Parathyroid adenoma (tissue), 2 donors: Measurements from ENCODE around the gene RCL1.

Experiments used
- H2AFZ ChIP-seq: fragments of 300-600 bp; sonication (generic); one replicate; pipeline ENCODE4 v1.7.0; 2017; ENCODE audit warnings: antibody characterized with exemption, mild to moderate bottlenecking
- H3K27ac ChIP-seq: fragments of 300-600 bp; sonication (generic); one replicate; pipeline ENCODE4 v1.7.0; 2017
- H3K27me3 ChIP-seq: fragments of 300-600 bp; sonication (generic); one replicate; pipeline ENCODE4 v1.7.0; 2017; ENCODE audit warnings: low read length; ENCODE audit not compliant: control insufficient read depth, insufficient read depth
- H3K36me3 ChIP-seq: fragments of 300-600 bp; sonication (generic); one replicate; pipeline ENCODE4 v1.7.0; 2017; ENCODE audit warnings: low read length; ENCODE audit not compliant: control insufficient read depth, insufficient read depth
- H3K4me1 ChIP-seq: fragments of 300-600 bp; sonication (generic); one replicate; pipeline ENCODE4 v1.7.0; 2017; ENCODE audit warnings: control low read depth
- H3K4me2 ChIP-seq: fragments of 300-600 bp; sonication (generic); one replicate; pipeline ENCODE4 v1.7.0; 2017; ENCODE audit warnings: low read length
- H3K4me3 ChIP-seq: fragments of 300-600 bp; sonication (generic); one replicate; pipeline ENCODE4 v1.7.0; 2017; ENCODE audit warnings: low read depth, low read length
- H3K79me2 ChIP-seq: fragments of 300-600 bp; sonication (generic); one replicate; pipeline ENCODE4 v1.7.0; 2017; ENCODE audit warnings: control low read depth
- H3K9ac ChIP-seq: fragments of 300-600 bp; sonication (generic); one replicate; pipeline ENCODE4 v1.7.0; 2017; ENCODE audit warnings: mild to moderate bottlenecking
- H3K9me3 ChIP-seq: fragments of 300-600 bp; sonication (generic); one replicate; pipeline ENCODE4 v1.7.0; 2017; ENCODE audit warnings: low read length; ENCODE audit not compliant: control insufficient read depth
- TF ChIP-seq, protein P1 (sequence below): fragments of 300-600 bp; sonication (generic); IDR thresholded peaks from one replicate; pipeline ENCODE4 v1.7.0; 2017; ENCODE audit warnings: antibody characterized with exemption, mild to moderate bottlenecking
- donor health status: primary hyperparathyroidism.

Gene RCL1

DNA sequence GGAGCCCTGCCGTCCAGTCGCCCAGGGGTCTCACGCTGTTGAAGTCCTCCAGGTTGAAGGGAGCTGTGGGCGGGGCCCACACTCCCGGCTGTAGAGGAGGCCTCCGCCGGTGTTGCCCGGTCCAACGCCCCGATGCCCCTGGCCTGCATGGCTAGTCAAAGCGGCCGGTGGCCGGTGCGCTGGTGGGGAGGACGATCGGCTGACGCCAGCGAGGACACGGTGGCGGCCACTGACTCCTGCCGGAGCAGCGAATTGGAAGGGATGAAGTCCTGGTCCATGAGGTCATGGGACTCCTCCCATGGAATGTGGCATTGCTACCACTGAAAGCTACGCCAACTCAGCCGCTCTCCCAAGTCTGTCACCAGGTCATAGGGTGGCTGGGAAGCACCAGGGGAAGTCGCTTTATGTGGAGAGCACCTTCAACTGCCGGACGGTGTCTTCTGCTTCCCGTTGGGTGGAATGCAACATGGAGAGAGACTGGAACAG lies 11.8 kb downstream of the RCL1 start:
- Histone ChIP-seq H3K27ac (no peak overlapping the region), H3K79me2 (peaks cover 15% of the 10 kb centered on the region)
- TF ChIP-seq, protein P1, sequence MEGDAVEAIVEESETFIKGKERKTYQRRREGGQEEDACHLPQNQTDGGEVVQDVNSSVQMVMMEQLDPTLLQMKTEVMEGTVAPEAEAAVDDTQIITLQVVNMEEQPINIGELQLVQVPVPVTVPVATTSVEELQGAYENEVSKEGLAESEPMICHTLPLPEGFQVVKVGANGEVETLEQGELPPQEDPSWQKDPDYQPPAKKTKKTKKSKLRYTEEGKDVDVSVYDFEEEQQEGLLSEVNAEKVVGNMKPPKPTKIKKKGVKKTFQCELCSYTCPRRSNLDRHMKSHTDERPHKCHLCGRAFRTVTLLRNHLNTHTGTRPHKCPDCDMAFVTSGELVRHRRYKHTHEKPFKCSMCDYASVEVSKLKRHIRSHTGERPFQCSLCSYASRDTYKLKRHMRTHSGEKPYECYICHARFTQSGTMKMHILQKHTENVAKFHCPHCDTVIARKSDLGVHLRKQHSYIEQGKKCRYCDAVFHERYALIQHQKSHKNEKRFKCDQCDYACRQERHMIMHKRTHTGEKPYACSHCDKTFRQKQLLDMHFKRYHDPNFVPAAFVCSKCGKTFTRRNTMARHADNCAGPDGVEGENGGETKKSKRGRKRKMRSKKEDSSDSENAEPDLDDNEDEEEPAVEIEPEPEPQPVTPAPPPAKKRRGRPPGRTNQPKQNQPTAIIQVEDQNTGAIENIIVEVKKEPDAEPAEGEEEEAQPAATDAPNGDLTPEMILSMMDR: no peak

DNA sequence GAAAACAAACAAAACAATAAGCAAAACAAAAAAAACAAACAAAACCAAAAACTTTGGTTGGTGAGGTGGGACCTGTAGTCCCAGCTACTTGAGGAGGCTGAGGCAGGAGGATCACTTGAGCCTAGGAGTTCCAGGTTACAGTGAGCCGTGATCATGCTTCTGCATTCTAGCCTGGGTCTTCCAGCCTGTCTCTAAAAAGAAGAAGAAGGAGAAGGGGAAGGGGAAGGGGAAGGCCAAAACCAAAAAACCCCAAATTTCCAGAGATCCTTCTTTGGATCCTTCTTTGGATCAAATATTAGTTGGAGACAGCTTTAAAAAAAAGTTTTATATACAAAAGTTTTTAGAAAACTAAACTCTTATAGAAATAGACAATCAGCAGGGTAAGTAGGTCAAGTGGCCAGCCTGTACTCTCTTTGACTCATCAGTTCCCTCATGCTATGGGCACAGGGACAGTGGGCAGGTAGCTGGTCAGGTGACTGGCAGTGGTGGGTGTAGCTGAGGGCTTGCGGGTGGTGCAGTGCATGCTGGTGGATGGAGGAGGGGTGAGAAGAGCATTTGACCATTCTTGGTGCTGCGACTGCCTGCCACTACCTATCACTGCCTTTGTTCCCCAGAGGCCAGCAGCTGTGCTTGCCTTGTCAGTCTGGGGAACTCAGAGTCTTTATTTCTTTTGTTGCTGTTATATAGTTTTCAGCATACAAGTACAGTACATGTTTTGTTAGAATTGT lies 12.6 kb downstream of the RCL1 start:
- TF ChIP-seq, protein P1: no peak
- H3K79me2 ChIP-seq: peaks cover 18% of the 10 kb centered on the region
- H3K27ac ChIP-seq: no peak overlapping the region
- H3K9me3 ChIP-seq: no peaks in the 10 kb centered on the region
- H3K4me1 ChIP-seq: no peaks in the 10 kb centered on the region
- H3K27me3 ChIP-seq: no peaks in the 10 kb centered on the region
- H2AFZ ChIP-seq: no peak overlapping the region
- H3K36me3 ChIP-seq: no peaks in the 10 kb centered on the region
- no peak overlapping the region for H3K4me2 ChIP-seq
- H3K4me3 ChIP-seq: no peak overlapping the region
- no peak overlapping the region for H3K9ac ChIP-seq

More for the DNA sequence above, 11.8 kb downstream of the RCL1 start:
- H3K27me3 ChIP-seq: no peaks in the 10 kb centered on the region
- H3K36me3 ChIP-seq: no peaks in the 10 kb centered on the region
- no peak overlapping the region for H3K4me2 ChIP-seq
- no peak overlapping the region for H3K4me3 ChIP-seq
- H3K4me1 ChIP-seq: no peaks in the 10 kb centered on the region
- no peak overlapping the region for H3K9ac ChIP-seq
- H3K9me3 ChIP-seq: no peaks in the 10 kb centered on the region
- no peak overlapping the region for H2AFZ ChIP-seq

DNA sequence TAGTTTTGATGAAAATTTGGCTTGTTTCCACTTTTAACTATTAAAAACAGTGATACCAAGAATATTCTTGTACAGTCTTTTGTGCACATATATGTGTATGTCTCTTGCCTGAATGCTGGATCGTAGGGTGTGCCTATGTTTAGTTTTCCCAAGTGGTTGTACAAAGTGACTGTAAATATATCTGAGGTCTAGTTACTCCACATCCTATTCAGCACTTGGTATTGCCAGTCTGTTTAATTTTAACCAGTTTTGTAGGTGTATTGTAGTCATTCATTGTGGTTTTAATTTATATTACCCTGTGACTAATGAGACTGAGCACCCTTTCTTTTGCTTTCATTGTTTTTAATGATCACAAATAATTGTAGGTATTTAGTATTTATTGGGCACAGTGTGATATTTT lies 17.8 kb downstream of the RCL1 start:
- Histone ChIP-seq H3K9me3 (peaks cover 3% of the 10 kb centered on the region), H3K27ac (no peak overlapping the region), H3K9ac (no peak overlapping the region), H2AFZ (no peak overlapping the region), H3K79me2 (peaks cover 4% of the 10 kb centered on the region), H3K27me3 (no peaks in the 10 kb centered on the region), H3K4me1 (no peaks in the 10 kb centered on the region), H3K36me3 (no peaks in the 10 kb centered on the region), H3K4me3 (no peak overlapping the region), H3K4me2 (no peak overlapping the region)
- TF ChIP-seq, protein P1: no peak

DNA sequence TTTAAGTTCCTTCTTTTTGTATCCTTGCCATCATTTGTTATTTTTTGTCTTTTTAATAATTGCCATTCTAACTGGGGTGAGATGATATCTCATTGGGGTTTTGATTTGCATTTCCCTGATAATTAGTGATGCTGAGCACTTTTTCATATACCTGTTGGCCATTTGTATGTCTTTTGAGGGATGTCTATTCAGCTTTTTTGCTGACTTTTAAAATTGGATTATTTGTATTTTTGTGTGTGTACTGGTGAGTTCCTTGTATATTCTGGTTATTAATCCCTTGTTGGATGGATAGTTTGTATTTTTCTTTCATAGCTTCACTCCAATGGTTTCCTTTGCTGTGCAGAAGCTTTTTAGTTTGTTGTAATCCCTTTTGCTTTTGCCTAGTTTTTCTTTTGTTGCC lies 19.1 kb downstream of the RCL1 start:
- Histone ChIP-seq H3K4me2 (no peak overlapping the region), H3K4me1 (no peaks in the 10 kb centered on the region), H3K27me3 (no peaks in the 10 kb centered on the region), H2AFZ (no peak overlapping the region), H3K27ac (no peak overlapping the region), H3K9ac (no peak overlapping the region), H3K36me3 (no peaks in the 10 kb centered on the region), H3K4me3 (no peak overlapping the region), H3K9me3 (peaks cover 3% of the 10 kb centered on the region), H3K79me2 (peaks cover 4% of the 10 kb centered on the region)
- TF ChIP-seq, protein P1: no peak

DNA sequence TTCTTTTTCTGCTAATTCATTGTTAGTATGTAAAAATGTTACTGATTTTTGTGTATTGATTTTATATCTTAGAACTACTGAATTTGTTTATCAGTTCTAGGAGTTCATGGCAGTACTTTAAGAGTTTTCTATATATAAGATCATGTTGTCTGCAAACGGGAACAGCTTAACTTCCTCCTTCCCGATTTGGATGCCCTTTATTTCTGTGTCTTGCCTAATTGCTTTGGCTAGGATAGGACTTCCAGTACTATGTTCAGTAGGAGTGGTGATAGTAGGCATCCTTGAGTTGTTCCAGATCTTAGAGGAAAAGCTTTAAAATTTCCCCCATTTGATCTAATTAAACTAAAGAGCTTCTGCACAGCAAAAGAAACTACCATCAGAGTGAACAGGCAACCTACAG lies 20.1 kb downstream of the RCL1 start:
- Histone ChIP-seq H3K9me3 (peaks cover 3% of the 10 kb centered on the region), H3K27me3 (no peaks in the 10 kb centered on the region), H3K4me1 (no peaks in the 10 kb centered on the region), H3K27ac (no peak overlapping the region), H3K36me3 (no peaks in the 10 kb centered on the region), H3K9ac (no peak overlapping the region), H2AFZ (no peak overlapping the region), H3K4me2 (no peak overlapping the region), H3K79me2 (peaks cover 4% of the 10 kb centered on the region), H3K4me3 (no peak overlapping the region)
- TF ChIP-seq, protein P1: no peak
